GM12801 (cell line): ENCODE measurements around the gene IRS1.

Source experiments
- CTCF ChIP-seq: IDR thresholded peaks from one replicate; pipeline ENCODE4 v1.5.1; 2011; ENCODE audit warnings: control low read depth; ENCODE audit not compliant: insufficient read length; ENCODE audit errors: extremely low read depth

Gene IRS1

GRCh38 chr2:226783885-226784284 is 15.7 kb downstream of the IRS1 start:
- TF ChIP-seq CTCF = no peak

GRCh38 chr2:226782092-226782713 is 17.4 kb downstream of the IRS1 start:
- TF ChIP-seq CTCF = no peak

GRCh38 chr2:226780431-226780830 is 19.2 kb downstream of the IRS1 start:
- no peak for TF ChIP-seq CTCF

DNA sequence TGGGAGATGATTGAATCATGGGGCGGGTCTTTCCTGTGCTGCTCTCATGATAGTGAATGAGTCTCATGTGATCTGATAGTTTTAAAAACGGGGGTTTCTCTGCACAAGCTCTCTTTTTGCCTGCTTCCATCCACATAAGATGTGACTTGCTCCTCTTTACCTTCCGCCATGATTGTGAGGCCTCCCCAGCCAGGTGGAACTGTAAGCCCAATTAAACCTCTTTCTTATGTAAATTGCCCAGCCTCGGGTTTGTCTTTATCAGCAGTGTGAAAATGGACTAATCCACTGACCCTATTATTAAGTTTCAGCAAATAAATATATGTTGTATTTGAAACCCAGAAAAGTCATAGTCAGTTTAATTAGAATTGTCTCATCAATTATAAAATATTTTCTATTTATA is 22.0 kb downstream of the IRS1 start:
- no peak for TF ChIP-seq CTCF

DNA sequence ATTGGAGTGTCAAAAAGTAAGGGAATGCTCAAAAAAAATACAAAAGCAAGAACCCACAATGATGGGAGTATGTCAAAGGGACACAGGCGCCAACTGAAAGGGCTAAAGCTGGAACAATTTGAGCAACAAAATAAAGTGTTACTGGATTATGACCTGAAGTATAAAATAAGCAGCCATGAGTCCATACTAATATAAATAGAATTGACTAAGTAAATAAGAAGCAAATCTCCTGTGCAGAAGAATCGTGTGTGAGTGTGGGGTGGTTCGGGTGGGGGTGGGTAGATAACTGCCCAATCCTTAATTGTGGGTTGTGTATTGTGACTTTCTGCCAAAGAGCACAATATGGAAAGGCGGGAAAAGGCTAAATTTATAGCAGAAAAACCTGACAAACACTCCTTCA is 23.5 kb downstream of the IRS1 start:
- TF ChIP-seq CTCF = no peak

DNA sequence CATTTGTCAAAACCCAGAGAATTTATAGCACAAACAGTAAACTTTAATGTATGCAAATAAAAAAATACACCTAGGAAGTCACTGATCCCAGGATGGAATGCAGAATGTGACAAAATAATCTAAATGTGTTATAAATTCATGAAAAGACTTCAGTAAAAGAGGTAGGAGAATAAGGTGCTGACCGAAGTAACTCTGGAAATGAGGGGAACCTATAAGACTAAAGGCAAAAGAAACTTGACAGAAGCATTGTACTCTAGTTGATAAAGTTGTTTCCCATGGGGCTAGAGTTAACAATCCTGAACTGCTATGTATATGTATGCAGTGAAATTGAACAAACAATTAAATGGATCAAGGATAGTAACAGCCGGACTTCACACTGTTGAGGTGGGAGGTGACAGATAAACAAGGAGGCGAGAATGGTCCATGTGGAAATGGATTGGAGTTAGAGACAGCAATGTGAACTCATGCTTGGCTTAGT is 24.5 kb downstream of the IRS1 start:
- TF ChIP-seq CTCF = no peak

DNA sequence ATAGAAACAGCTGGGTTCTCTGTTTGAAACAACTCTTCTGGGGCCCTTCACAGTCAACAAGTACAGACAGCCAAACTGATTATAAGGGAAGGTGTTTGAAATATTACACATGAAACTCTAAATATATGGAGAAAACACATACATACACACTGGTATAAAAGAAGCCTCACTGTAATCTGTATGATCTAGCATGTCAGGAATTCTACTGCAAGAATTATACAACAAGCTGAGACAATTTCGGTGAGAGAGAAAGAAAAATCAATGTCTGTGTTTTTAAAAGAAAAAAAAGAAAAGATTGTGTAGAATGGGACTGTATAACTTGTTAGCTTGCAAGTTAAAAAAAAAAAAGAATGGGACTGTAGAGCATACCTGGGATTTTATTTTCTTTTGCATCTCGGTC is 26.3 kb downstream of the IRS1 start:
- TF ChIP-seq CTCF = no peak
